Skeletal muscle tissue (tissue), 4 donors: ENCODE data around the gene PIR. TPM values are rescaled to one million over a fixed set of nuclear protein-coding genes. Genes with fewer than 3 reads are reported as not detected.

Experiments
- H3K27ac ChIP-seq: one replicate; pipeline ENCODE4 v1.7.0; 2013; ENCODE audit warnings: mild to moderate bottlenecking, low read depth, low read length, inconsistent platforms
- H3K27me3 ChIP-seq, 3 donors: one replicate each; pipeline ENCODE4 v1.7.0; 2013; ENCODE audit warnings: low read length in 3 of 3; ENCODE audit not compliant: control insufficient read depth in 3 of 3, insufficient read depth in 3 of 3
- H3K36me3 ChIP-seq, 3 donors: one replicate each; pipeline ENCODE4 v1.7.0; 2013; ENCODE audit warnings: low read length in 3 of 3; ENCODE audit not compliant: control insufficient read depth in 3 of 3, insufficient read depth in 3 of 3
- H3K4me1 ChIP-seq, 3 donors: one replicate each; pipeline ENCODE4 v1.7.0; 2013; ENCODE audit warnings: low read length in 3 of 3, mild to moderate bottlenecking in 3 of 3; ENCODE audit not compliant: control insufficient read depth in 3 of 3, insufficient read depth in 3 of 3
- H3K4me3 ChIP-seq, 3 donors: one replicate each; pipeline ENCODE4 v1.7.0; 2013; ENCODE audit warnings: low read length in 3 of 3
- H3K9ac ChIP-seq, 3 donors: one replicate each; pipeline ENCODE4 v1.7.0; 2013; ENCODE audit warnings: low read length in 3 of 3, mild to moderate bottlenecking in 3 of 3, moderate library complexity in 2 of 3, low read depth in 1 of 3
- H3K9me3 ChIP-seq, 3 donors: one replicate each; pipeline ENCODE4 v1.7.0; 2013; ENCODE audit warnings: low read length in 3 of 3; ENCODE audit not compliant: control insufficient read depth in 3 of 3
- total RNA-seq: library from RNA; depleted of rRNA; stranded (reverse); fragments of >200 nt; gene quantifications from one replicate; pipeline ENCODE4 v1.2.3, GENCODE V29; 2014
- donor health status: Osteomylitis.

PIR gene
- total RNA-seq, 1 donor from 2014 or later, result 3.1 TPM

DNA sequence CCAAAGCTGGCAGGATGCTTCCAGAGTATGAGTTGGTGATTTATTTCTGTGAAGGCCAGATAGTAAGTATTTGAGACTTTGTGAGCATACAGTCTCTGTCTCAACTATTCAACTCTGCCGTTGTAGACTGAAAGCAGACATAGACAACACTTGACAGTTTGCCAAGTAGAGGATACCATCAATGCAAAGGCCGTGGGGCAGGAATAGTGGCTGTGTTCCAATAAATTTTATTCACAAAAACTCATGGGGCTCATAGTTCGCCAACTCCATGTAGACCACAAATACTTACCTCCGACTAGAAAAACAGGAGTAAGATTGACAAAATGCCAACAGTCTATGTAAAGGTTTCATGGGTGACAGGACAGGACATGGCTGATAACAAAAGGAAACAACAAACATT lies 3.7 kb upstream of the PIR start:
- Histone ChIP-seq H3K27ac (no peak overlapping the region), H3K4me1 (peaks cover 3 to 5% (median 3%) of the 10 kb centered on the region in 3 donors), H3K9me3 (no peaks in the 10 kb centered on the region), H3K4me3 (no peak overlapping the region), H3K36me3 (no peaks in the 10 kb centered on the region), H3K27me3 (peaks cover 0 to 3% (median 0%) of the 10 kb centered on the region in 3 donors), H3K9ac (no peak overlapping the region)

GRCh38 chrX:15495801-15496200 lies 2.7 kb upstream of the PIR start:
- peaks cover 6 to 12% (median 9%) of the 10 kb centered on the region in 3 donors for H3K4me1 ChIP-seq
- peaks cover 0 to 3% (median 1%) of the 10 kb centered on the region in 3 donors for H3K36me3 ChIP-seq

DNA sequence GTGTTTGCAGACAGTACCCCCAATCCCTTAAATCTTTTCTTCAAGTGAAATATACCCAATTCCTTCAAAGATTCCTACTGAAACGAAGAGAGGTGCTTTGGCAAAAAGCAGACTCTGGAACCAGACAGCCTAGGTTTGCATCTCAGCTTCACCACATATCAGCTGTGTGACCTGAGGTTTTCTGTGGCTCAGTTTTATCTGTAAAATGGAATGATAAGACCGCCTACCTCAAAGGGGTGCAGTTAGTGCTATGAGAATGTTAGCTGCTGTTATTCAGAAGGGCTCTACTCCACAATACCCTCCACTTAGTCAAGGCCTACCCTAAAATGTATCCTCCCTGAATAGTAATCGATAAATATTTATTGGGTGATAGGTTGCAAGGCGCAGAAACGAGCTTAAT lies 664 bp downstream of the PIR start:
- peaks cover 0 to 3% (median 0%) of the 10 kb centered on the region in 3 donors for H3K27me3 ChIP-seq
- peak overlapping the region; percentile 72 to 87 (median 85) for H3K9ac ChIP-seq
- H3K9me3 ChIP-seq, result no peaks in the 10 kb centered on the region
- peak overlapping the region; percentile 84 for H3K27ac ChIP-seq
- H3K4me3 ChIP-seq, result peak overlapping the region; percentile 65 to 89 (median 77)
- H3K4me1 ChIP-seq, result peaks cover 6 to 12% (median 9%) of the 10 kb centered on the region in 3 donors
- H3K36me3 ChIP-seq, result peaks cover 0 to 13% (median 4%) of the 10 kb centered on the region in 3 donors

More at GRCh38 chrX:15495801-15496200, 2.7 kb upstream of the PIR start:
- Histone ChIP-seq H3K27ac (no peak overlapping the region), H3K27me3 (peaks cover 0 to 3% (median 0%) of the 10 kb centered on the region in 3 donors), H3K9me3 (no peaks in the 10 kb centered on the region), H3K9ac (no peak overlapping the region), H3K4me3 (no peak overlapping the region)

- H3K9ac ChIP-seq, result no peak overlapping the region
- H3K27me3 ChIP-seq, result no peaks in the 10 kb centered on the region
- H3K4me3 ChIP-seq, result no peak overlapping the region
- peaks cover 0 to 7% (median 4%) of the 10 kb centered on the region in 3 donors for H3K36me3 ChIP-seq
- no peaks in the 10 kb centered on the region for H3K9me3 ChIP-seq
- H3K27ac ChIP-seq, result no peak overlapping the region
- H3K4me1 ChIP-seq, result peaks cover 0 to 4% (median 2%) of the 10 kb centered on the region in 3 donors
Measured at GRCh38 chrX:15483891-15484290, 9.2 kb downstream of the PIR start.

- H3K27ac ChIP-seq, result no peak overlapping the region
- no peak overlapping the region for H3K4me3 ChIP-seq
- H3K9ac ChIP-seq, result peak overlapping the region in 1 of 3 donors; percentile 11
- H3K4me1 ChIP-seq, result peaks cover 0 to 2% (median 0%) of the 10 kb centered on the region in 3 donors
- no peaks in the 10 kb centered on the region for H3K9me3 ChIP-seq
- peaks cover 0 to 2% (median 0%) of the 10 kb centered on the region in 3 donors for H3K27me3 ChIP-seq
- peaks cover 0 to 10% (median 2%) of the 10 kb centered on the region in 3 donors for H3K36me3 ChIP-seq
Measured at GRCh38 chrX:15475486-15475885, 17.6 kb downstream of the PIR start.

GRCh38 chrX:15475021-15475420 lies 18.1 kb downstream of the PIR start:
- Histone ChIP-seq H3K27me3 (peaks cover 0 to 2% (median 0%) of the 10 kb centered on the region in 3 donors), H3K4me1 (peaks cover 0 to 2% (median 0%) of the 10 kb centered on the region in 3 donors), H3K36me3 (peaks cover 0 to 10% (median 2%) of the 10 kb centered on the region in 3 donors), H3K27ac (no peak overlapping the region), H3K4me3 (no peak overlapping the region), H3K9me3 (no peaks in the 10 kb centered on the region), H3K9ac (no peak overlapping the region)

DNA sequence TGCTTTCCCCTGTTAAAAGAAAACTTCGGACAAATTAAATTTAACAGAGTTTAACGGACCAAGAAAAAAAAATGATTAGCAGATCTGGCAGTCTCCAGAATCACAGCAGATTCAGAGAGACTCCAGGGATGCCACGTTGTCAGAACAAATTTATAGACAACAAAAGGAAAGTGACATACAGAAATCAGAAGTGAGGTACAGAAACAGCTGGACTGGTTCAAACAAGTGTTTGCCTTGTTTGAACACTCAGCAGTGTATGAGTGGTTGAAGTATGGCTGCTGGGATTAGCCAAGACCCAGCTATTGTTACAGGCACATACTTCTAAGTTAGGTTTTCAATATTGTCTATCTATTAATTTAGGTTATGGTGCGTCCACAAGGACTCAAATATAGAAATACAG lies 19.1 kb downstream of the PIR start:
- Histone ChIP-seq H3K4me1 (peaks cover 0 to 2% (median 0%) of the 10 kb centered on the region in 3 donors), H3K27me3 (peaks cover 0 to 2% (median 0%) of the 10 kb centered on the region in 3 donors), H3K36me3 (peaks cover 0 to 10% (median 2%) of the 10 kb centered on the region in 3 donors), H3K9ac (no peak overlapping the region), H3K27ac (no peak overlapping the region), H3K4me3 (no peak overlapping the region), H3K9me3 (no peaks in the 10 kb centered on the region)

- Histone ChIP-seq H3K4me1 (peaks cover 0 to 5% (median 5%) of the 10 kb centered on the region in 3 donors), H3K27ac (no peak overlapping the region), H3K4me3 (no peak overlapping the region), H3K27me3 (no peaks in the 10 kb centered on the region), H3K9me3 (no peaks in the 10 kb centered on the region), H3K36me3 (no peaks in the 10 kb centered on the region), H3K9ac (no peak overlapping the region)
Measured at GRCh38 chrX:15472531-15472930, 20.6 kb downstream of the PIR start.

GRCh38 chrX:15471028-15471427 lies 22.1 kb downstream of the PIR start:
- no peaks in the 10 kb centered on the region for H3K36me3 ChIP-seq
- H3K27me3 ChIP-seq, result no peaks in the 10 kb centered on the region
- H3K4me1 ChIP-seq, result peaks cover 0 to 5% (median 3%) of the 10 kb centered on the region in 3 donors
- no peak overlapping the region for H3K27ac ChIP-seq
- no peak overlapping the region for H3K9ac ChIP-seq
- no peak overlapping the region for H3K4me3 ChIP-seq
- no peaks in the 10 kb centered on the region for H3K9me3 ChIP-seq

DNA sequence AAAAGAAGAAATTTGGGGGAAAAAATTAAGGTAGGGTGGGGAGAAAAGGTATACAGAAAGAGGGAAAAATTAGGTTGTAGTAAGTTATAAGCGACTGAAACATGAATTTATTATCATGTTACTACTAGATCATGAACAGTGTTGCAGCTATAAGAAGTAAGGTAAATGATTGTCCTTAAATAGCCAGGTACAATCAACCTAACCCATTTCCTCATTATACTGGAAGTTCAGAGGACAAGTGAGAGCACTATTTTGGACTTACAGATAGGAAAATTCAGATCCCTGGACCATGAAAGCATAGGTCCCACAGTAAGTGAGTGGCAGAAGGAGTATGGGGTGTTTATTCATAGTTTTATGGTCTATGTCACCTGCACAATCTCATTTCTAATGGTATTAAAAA lies 23.5 kb downstream of the PIR start:
- Histone ChIP-seq H3K27ac (no peak overlapping the region), H3K9me3 (no peaks in the 10 kb centered on the region), H3K9ac (no peak overlapping the region), H3K4me3 (no peak overlapping the region), H3K36me3 (no peaks in the 10 kb centered on the region), H3K4me1 (peaks cover 0 to 5% (median 3%) of the 10 kb centered on the region in 3 donors), H3K27me3 (no peaks in the 10 kb centered on the region)
